GM23248 (cell line): ENCODE data around the gene SRGAP2C. TPM values are rescaled to one million over a fixed set of nuclear protein-coding genes. Genes with fewer than 3 reads are reported as not detected.
"Not testable (repeated sequence)": the region's sequence is repeated elsewhere in the genome, so short reads cannot be mapped to it uniquely, and the experiment has no call there.

Experiments used
- DNase-seq: peaks from one replicate; pipeline ENCODE4 v3.0.0-alpha.2; 2015
- H2AFZ ChIP-seq: fragments of 200-600 bp; sonication (generic); 2 replicates; pipeline ENCODE4 v1.6.1; 2016; ENCODE audit warnings: antibody characterized with exemption
- H3F3A ChIP-seq: fragments of 200-600 bp; sonication (generic); 2 replicates; pipeline ENCODE4 v1.6.1; 2016; ENCODE audit warnings: mild to moderate bottlenecking, antibody characterized with exemption, mixed run types; ENCODE audit not compliant: insufficient read depth
- H3K27ac ChIP-seq: fragments of 200-600 bp; sonication (generic); 2 replicates; pipeline ENCODE4 v1.5.1; 2016; ENCODE audit warnings: mild to moderate bottlenecking
- H3K27me3 ChIP-seq: fragments of 200-600 bp; sonication (generic); replicated peaks from 2 replicates; pipeline ENCODE4 v1.6.1; 2016; ENCODE audit warnings: mild to moderate bottlenecking; ENCODE audit not compliant: insufficient read depth
- H3K36me3 ChIP-seq: fragments of 200-600 bp; sonication (generic); 2 replicates; pipeline ENCODE4 v1.6.1; 2016; ENCODE audit warnings: low read depth, mild to moderate bottlenecking
- H3K4me1 ChIP-seq: fragments of 200-600 bp; sonication (generic); 2 replicates; pipeline ENCODE4 v1.6.1; 2016; ENCODE audit warnings: mild to moderate bottlenecking; ENCODE audit not compliant: insufficient read depth
- H3K4me2 ChIP-seq: fragments of 200-600 bp; sonication (generic); one replicate; pipeline ENCODE4 v1.6.1; 2016; ENCODE audit warnings: mild to moderate bottlenecking; ENCODE audit not compliant: unreplicated experiment
- H3K4me3 ChIP-seq: fragments of 200-600 bp; sonication (generic); 2 replicates; pipeline ENCODE4 v1.5.1; 2016; ENCODE audit warnings: mild to moderate bottlenecking
- H3K79me2 ChIP-seq: fragments of 200-600 bp; sonication (generic); 2 replicates; pipeline ENCODE4 v1.6.1; 2016; ENCODE audit warnings: mild to moderate bottlenecking; ENCODE audit not compliant: insufficient read depth
- H3K9ac ChIP-seq: fragments of 200-600 bp; sonication (generic); 2 replicates; pipeline ENCODE4 v1.6.1; 2016; ENCODE audit warnings: mild to moderate bottlenecking
- H3K9me2 ChIP-seq: fragments of 200-600 bp; sonication (generic); 2 replicates; pipeline ENCODE4 v1.6.1; 2016; ENCODE audit warnings: mixed run types, mild to moderate bottlenecking, moderate library complexity; ENCODE audit not compliant: insufficient read depth
- H3K9me3 ChIP-seq: fragments of 200-600 bp; sonication (generic); one replicate; pipeline ENCODE4 v1.6.1; 2017; ENCODE audit warnings: low read depth
- H4K20me1 ChIP-seq: fragments of 200-600 bp; sonication (generic); 2 replicates; pipeline ENCODE4 v1.6.0; 2016; ENCODE audit not compliant: insufficient read depth
- WGBS, 2 experiments: methylation state at CpG; one replicate each; pipeline ENCODE4 v1.1.6; 2015 to 2017; ENCODE audit warnings: low lambda C conversion rate in 2 of 2, low coverage in 1 of 2; ENCODE audit errors: missing lambda C conversion rate in 2 of 2; 5-methylcytosine and 5-hydroxymethylcytosine counted together
- in situ Hi-C: fragments of 300-500 bp; cut with MboI; formaldehyde crosslinking; loops from 2 replicates; pipeline ENCODE4 v1.15.0; 2020
- polyA plus RNA-seq: library from polyadenylated mRNA; unstranded; fragments of >200 nt; fragmentation: Nextera tagmentation; extraction: Ambion mirVana; gene quantifications from 2 replicates; pipeline ENCODE4 v1.2.1, GENCODE V29; 2016
- total RNA-seq: library from RNA; depleted of rRNA; stranded (reverse); fragments of >200 nt; shearing (Covaris generic); gene quantifications from 2 replicates; pipeline ENCODE4 v1.2.3, GENCODE V29; 2014

SRGAP2C gene
- total and polyA plus RNA-seq, 2 experiments from 2014 or later, result 15.6 to 21.5 TPM

DNA sequence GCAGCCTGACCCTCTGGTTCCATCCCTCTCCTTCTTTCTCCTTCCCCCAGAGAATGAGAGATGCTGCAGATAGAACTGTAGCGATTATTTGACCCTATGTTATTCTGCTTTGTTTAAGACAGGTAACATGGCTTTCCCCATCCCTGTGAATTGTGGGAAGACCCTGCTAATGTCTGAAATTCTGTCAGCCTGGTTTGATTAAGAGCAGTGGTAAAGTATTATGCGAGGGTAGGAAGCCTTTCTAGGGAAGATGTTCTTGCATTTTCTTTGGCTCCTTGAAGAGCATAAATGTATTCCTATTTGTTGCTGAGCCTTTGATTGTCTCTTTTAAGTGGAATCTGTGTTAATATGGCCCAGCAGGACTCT, 109.4 kb downstream of the SRGAP2C start:
- H3K27me3 ChIP-seq, H3K9me3 ChIP-seq, H2AFZ ChIP-seq, H3F3A ChIP-seq, H3K79me2 ChIP-seq, H3K9ac ChIP-seq, H3K4me3 ChIP-seq, H4K20me1 ChIP-seq, H3K36me3 ChIP-seq, H3K4me2 ChIP-seq, H3K4me1 ChIP-seq, DNase-seq, H3K9me2 ChIP-seq, H3K27ac ChIP-seq, in situ Hi-C loops: not testable (repeated sequence)
- 88% methylated on average over 1 of the region's 2 CpGs; no CpG with 5 or more reads in 1 of the 2 experiments for WGBS, 2 experiments

DNA sequence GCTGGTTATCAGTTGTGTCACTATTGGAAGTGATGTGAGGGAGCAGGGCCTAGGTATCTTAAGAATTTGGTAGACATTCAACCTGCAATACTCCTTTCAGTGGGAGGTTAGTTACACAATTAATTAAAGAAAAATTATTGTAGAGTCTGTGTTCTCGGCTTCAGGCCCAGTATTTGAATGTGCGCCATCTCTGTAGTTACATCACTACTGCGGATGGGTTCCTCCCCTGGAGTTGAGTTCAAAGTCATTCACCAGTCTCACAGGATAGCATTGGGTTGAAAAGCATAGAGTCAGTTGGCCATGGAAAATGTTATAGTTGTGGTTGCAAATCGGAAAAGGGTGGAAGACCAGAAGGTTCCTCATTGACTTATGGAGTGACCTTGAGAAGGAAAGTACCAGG, 111.8 kb downstream of the SRGAP2C start:
- in situ Hi-C loops, H2AFZ ChIP-seq, H3F3A ChIP-seq, H3K27me3 ChIP-seq, H3K4me2 ChIP-seq, H3K4me3 ChIP-seq, H3K79me2 ChIP-seq, H3K27ac ChIP-seq, H4K20me1 ChIP-seq, H3K9ac ChIP-seq, H3K36me3 ChIP-seq, DNase-seq, H3K9me2 ChIP-seq, H3K4me1 ChIP-seq, H3K9me3 ChIP-seq: not testable (repeated sequence)
- WGBS, 2 experiments, result no CpG with 5 or more reads among the region's 4 CpGs

DNA sequence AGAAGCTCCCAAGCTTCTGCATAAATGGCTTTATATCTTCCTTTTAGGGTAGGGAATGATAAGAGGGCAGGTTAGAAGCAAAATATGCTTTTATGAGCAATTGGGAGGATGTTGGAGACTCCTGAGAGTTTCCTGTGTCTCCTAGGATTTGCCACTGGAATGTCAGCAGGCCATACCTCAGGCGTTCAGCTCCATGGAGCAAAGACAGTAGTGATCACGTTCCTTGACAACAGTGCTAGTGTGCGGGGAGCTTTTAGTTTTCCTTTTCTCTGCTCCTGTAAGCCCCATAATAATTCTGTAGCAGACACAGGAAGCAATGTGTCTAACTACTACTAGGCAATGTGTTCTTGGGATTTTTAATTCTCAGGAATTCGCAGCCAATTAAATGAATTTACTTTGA, 113.8 kb downstream of the SRGAP2C start:
- H4K20me1 ChIP-seq, H3K4me3 ChIP-seq, H3K9me2 ChIP-seq, H2AFZ ChIP-seq, in situ Hi-C loops, H3K4me1 ChIP-seq, H3K9me3 ChIP-seq, H3K79me2 ChIP-seq, H3K27me3 ChIP-seq, H3K27ac ChIP-seq, H3F3A ChIP-seq, H3K4me2 ChIP-seq, H3K36me3 ChIP-seq, DNase-seq, H3K9ac ChIP-seq: not testable (repeated sequence)
- WGBS, 2 experiments, result no CpG with 5 or more reads among the region's 4 CpGs

DNA sequence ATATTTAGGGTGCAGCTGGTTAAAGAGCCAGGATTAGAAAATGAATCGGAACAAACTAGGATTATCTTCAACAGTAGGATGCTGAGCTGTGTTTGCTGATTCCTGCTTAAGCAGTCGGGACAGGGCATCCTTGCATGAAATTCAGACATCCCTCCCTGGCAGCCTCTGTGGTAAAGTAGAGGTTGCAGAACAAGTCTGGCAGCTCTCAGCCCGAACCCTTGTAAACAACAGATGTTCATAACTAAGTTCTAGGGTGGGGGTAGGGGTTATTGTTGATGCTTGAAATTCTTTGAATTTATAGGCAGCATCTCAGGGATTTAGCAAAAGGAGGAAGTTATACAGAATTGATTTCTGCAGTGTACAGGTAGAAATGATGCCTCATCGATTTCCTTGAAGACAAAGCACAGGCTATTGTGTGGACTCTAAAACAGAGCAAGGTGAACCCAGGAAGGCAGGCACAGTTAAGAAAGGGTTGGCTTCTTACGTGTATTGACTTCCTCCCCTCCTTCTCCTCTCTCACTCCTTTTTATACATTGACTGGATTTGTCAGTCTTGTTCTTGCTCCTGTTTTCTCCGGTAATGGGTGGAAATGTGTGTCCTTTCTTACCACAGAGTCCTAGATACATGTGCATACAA, 114.9 kb downstream of the SRGAP2C start:
- H3K9me2 ChIP-seq, H3K4me3 ChIP-seq, H2AFZ ChIP-seq, H3K27me3 ChIP-seq, H3K79me2 ChIP-seq, H4K20me1 ChIP-seq, H3F3A ChIP-seq, in situ Hi-C loops, H3K9ac ChIP-seq, H3K9me3 ChIP-seq, H3K4me2 ChIP-seq, H3K27ac ChIP-seq, H3K36me3 ChIP-seq, DNase-seq, H3K4me1 ChIP-seq: not testable (repeated sequence)
- 38 to 43% methylated on average over 3 to 5 of the region's 6 CpGs for WGBS, 2 experiments

DNA sequence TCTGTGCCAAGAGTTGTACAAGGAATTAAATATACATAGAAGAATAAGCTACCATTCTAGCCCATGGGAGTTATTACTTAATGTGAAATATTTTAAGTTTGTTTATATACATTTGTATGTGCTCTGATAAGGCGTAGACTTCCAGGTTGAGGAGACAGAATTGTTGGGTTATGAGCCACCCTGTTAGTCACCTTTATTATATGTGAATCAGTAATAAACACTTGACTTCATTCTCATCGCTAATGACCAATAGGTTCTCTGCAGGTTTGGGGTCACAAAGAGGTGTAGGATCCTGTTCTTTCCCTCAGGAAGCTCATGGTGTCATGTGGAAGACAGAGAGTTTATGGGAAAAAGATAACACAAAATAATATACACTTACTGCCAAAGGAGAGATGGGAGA, 117.1 kb downstream of the SRGAP2C start:
- H3K4me2 ChIP-seq, H3K9me2 ChIP-seq, H3K9me3 ChIP-seq, in situ Hi-C loops, H3K9ac ChIP-seq, H3K27me3 ChIP-seq, H3K4me3 ChIP-seq, H3K79me2 ChIP-seq, H3K36me3 ChIP-seq, H4K20me1 ChIP-seq, H3K27ac ChIP-seq, H3F3A ChIP-seq, H3K4me1 ChIP-seq, H2AFZ ChIP-seq, DNase-seq: not testable (repeated sequence)
- 50 to 79% methylated on average over 1 to 2 of the region's 2 CpGs for WGBS, 2 experiments

DNA sequence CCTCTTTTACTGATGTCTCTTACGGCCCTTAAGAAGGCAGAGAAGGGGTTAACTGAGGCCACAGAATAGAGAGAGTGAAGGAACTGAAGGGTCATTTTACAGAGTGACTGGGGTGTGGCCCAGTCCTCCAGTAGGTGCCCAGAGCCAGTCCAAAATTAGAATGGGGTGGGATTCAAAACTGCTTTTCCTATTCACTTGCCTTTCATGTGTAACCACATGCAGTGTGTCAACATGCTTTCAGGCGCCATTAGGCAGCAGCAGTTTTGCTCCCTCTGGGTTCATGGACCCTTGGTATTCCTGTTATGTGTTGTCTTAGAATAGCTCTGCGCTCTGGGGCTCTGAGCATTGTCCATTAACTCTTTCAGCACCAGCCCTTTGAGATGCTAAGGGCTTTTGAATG, 123.0 kb downstream of the SRGAP2C start:
- H3K9me2 ChIP-seq, H3F3A ChIP-seq, H3K4me3 ChIP-seq, H2AFZ ChIP-seq, H3K36me3 ChIP-seq, H3K4me1 ChIP-seq, H4K20me1 ChIP-seq, H3K9ac ChIP-seq, in situ Hi-C loops, H3K4me2 ChIP-seq, H3K79me2 ChIP-seq, DNase-seq, H3K27me3 ChIP-seq, H3K9me3 ChIP-seq, H3K27ac ChIP-seq: not testable (repeated sequence)
- 43 to 62% methylated on average over 3 of the region's 3 CpGs for WGBS, 2 experiments

DNA sequence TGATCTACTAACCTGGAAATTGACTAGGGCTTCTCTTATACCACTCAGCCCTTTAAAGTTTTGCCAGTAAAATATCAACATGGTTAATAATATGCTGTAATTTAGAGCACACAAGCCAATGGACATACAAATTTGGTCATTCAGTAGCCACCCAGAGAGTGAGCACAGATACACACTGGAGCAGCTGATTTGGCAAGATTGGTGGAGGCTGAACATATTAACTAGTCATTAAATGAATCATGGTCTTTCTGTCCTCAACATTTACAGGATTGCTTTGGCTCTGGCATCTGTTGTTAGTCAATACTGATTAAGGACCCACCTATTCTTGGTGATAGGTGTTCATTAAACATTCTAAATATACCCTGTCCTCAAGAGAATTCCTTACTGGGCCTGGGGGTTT, 130.7 kb downstream of the SRGAP2C start:
- H3K4me1 ChIP-seq, H3F3A ChIP-seq, H2AFZ ChIP-seq, H3K27ac ChIP-seq, in situ Hi-C loops, DNase-seq, H3K4me3 ChIP-seq, H4K20me1 ChIP-seq, H3K4me2 ChIP-seq, H3K36me3 ChIP-seq, H3K79me2 ChIP-seq, H3K9me3 ChIP-seq, H3K9ac ChIP-seq, H3K27me3 ChIP-seq, H3K9me2 ChIP-seq: not testable (repeated sequence)

DNA sequence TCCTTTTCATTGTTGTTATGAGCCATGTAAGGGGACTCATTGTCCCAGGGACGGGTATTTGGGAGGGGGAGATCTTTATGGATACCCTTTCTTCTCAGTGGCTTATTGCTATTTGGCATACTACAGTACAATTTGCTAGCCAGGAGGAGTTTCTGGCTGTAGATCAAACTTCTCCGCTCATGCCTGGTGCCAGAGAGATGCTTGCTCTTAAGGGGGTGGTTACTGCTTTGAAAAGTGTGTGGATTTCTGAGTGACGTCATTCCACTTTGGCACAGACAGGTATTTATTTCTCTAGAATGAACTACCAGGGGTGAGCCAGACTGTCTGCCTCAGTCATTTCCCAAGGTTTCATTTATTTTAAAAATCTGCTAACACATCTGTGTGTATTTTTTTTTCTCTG, 131.3 kb downstream of the SRGAP2C start:
- H3K9ac ChIP-seq, in situ Hi-C loops, H3K4me2 ChIP-seq, H2AFZ ChIP-seq, H3K27me3 ChIP-seq, H3K36me3 ChIP-seq, H3K27ac ChIP-seq, H3K4me3 ChIP-seq, H3K9me3 ChIP-seq, H3K4me1 ChIP-seq, H3K9me2 ChIP-seq, H3F3A ChIP-seq, H4K20me1 ChIP-seq, H3K79me2 ChIP-seq, DNase-seq: not testable (repeated sequence)
- WGBS, 2 experiments, result 27 to 48% methylated on average over 1 to 2 of the region's 3 CpGs
